ENCODE results near the gene WDFY3.

The WDFY3 gene

DNA sequence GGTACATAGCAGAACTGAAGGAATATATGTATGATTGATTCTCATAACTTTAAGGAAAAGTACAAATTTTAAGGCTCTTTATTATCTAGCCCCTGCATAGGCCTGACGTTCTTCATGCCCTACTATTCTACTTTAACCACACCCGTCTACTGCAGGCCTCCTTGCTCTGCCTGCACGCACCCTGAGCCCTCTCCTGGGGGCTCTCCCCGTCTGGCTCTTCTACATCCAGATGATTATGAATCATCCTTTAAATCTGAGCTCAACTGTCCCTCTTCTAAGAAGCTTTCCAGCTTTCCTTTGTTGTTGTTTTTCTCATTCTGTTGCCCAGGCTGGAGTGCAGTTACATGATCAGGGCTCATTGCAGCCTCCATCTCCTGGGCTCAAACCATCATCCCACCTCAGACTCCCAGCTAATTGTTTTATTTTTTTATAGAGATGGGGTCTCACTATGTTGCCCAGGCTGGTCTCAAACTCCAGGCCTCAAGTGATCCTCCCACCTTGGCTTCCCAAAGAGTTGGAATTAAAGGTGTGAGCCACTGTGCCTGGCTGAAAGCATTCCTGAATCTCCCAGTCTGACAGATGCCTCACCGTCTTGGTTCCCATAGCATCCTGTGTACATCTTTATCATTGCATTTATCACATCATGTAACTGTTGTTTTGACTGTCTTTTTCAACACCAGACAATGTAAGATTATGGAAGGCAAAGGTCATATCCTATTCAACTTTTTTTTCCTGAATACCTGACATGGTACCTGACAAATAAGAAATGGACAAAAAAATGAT is 89.2 kb downstream of the WDFY3 start:
- Mint-ChIP-seq H3K4me3 (no peak overlapping the region), H3K27ac (no peak overlapping the region), H3K36me3 (no peaks in the 10 kb centered on the region), H3K9me3 (no peaks in the 10 kb centered on the region), H3K27me3 (no peaks in the 10 kb centered on the region), H3K4me1 (no peaks in the 10 kb centered on the region)
- CTCF ChIA-PET: no interaction called here
- DNase-seq: no peak

DNA sequence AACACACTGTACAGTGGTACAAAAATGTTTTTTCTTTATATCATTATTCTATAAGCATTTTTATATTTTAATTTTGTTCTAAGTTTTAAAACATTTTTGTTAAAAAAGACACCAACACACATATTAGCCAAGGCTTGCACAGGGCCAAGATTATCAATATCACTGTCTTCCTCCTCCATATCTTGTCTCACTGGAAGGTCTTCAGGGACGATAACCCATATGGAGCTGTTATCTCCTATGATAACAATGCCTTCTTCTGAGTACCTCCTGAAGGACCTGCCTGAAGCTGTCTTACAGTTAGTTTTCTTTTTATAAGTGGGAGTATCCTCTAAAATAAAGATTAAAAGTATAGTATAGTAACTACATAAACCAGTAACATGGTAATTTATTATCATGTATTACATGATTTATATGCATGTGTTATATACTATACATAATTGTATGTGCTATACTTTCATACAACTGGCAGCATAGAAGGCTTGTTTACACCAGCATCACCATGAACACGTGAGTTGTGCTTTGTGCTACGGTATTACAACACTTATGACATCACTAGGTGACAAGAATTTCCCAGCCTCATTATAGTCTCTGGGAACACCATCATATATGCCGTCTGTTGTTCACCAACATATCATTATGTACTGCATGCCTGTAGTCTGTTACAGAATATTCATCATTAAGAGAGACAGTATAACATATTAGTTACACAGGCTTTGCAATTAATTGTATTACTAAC is 90.7 kb downstream of the WDFY3 start:
- Mint-ChIP-seq H3K27ac (no peak overlapping the region), H3K4me1 (no peaks in the 10 kb centered on the region), H3K4me3 (no peak overlapping the region), H3K36me3 (no peaks in the 10 kb centered on the region), H3K9me3 (no peaks in the 10 kb centered on the region), H3K27me3 (no peaks in the 10 kb centered on the region)
- no peak for DNase-seq
- CTCF ChIA-PET: no interaction called here

DNA sequence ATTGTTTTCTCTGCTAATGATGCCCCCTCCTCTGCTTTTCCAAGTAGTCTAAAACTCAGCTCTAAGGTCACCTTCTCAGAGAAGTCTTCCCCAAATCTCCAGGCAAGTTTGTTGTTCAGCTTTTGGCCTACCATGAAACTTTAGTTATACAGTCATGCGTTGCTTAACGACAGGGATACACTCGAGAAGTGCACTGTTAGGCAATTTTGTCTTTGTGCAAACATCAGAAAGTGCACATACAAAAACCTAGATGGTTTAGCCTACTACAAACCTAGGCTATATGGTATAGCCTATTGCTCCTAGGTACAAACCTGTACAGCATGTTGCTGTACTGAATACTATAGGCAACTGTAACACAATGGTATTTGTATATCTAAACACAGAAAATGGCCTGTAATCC is 91.9 kb downstream of the WDFY3 start:
- Mint-ChIP-seq H3K36me3 (no peaks in the 10 kb centered on the region), H3K9me3 (no peaks in the 10 kb centered on the region), H3K27ac (no peak overlapping the region), H3K27me3 (no peaks in the 10 kb centered on the region), H3K4me1 (no peaks in the 10 kb centered on the region), H3K4me3 (no peak overlapping the region)
- CTCF ChIA-PET: no interaction called here
- no peak for DNase-seq

DNA sequence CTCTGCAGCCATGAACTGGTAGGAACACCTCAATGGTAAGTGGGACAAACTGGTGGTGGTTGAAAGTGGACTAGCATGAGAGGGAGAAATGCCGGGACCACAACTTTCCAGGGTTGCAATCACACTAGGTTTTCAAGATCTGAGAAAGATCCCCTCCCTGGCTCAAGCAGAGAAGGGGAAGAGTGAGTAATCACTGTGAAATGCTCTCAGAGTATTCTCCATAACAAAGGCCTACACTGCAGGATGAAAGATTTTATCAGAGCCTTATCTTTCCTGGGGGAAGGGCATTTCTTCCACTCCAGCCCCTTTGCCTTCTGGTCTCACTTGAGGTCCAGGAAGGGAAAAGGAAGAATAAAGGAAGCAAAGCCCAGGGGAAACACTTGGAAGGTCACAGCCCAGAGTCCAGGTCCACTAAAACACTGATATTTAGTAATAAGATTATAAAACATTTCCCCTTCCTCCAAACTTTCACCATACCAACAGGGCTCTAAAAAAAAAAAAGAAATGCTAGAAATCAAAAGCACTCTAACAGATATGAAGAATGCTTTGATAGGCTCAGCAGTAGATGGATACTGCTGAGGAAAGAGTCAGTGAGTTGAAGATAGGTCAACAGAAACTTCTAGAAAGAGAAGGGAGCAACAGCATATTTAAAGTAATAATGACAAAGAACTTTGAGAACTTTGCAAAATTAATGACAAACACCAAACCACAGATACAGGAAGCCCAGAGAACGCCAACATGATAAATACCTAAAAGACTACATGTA is 95.9 kb downstream of the WDFY3 start:
- CTCF ChIA-PET: no interaction called here
- Mint-ChIP-seq H3K36me3 (no peaks in the 10 kb centered on the region), H3K4me3 (no peak overlapping the region), H3K27me3 (no peaks in the 10 kb centered on the region), H3K4me1 (no peaks in the 10 kb centered on the region), H3K9me3 (no peaks in the 10 kb centered on the region), H3K27ac (no peak overlapping the region)
- DNase-seq: no peak

DNA sequence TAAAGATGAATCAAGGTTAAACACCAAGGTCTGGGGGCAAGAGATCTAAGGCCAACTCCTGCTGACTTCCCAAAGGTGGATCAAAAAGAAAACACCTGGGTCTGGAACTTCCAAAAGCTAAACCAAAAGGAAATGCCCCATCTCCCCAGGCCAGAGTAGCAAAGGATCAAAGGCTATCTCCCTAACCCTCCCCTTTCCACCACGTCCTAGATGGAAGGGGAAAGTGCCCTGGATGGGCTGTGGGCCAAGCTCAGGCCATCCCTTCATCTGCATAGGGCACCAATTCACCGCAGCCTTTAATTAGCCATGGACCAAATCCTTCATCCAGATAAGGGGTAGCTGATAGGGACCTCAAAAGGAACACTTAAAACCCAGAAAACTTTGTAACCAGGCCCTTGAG is 100.2 kb downstream of the WDFY3 start:
- Mint-ChIP-seq H3K36me3 (no peaks in the 10 kb centered on the region), H3K4me3 (no peak overlapping the region), H3K27me3 (no peaks in the 10 kb centered on the region), H3K4me1 (no peaks in the 10 kb centered on the region), H3K27ac (no peak overlapping the region), H3K9me3 (no peaks in the 10 kb centered on the region)
- CTCF ChIA-PET: no interaction called here
- DNase-seq: no peak

DNA sequence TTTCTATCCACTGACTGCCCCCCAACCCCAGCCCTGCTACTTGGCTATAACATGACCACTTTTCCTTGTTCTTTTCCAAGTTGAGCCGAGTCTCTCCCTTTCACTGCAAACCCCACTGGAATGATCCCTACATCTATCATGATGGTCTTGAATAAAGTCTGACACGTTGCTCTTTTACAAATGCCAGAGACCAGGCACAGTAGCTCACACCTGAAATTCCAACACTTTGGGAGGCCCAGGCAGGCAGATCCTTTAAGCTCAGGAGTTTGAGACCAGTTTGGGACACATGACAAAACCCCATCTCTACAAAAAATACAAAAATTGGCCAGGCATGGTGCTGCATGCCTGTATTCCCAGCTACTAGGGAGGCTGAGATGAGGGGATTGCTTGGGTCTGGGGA is 100.9 kb downstream of the WDFY3 start:
- no peaks in the 10 kb centered on the region for H3K27me3 Mint-ChIP-seq
- H3K36me3 Mint-ChIP-seq: no peaks in the 10 kb centered on the region
- H3K9me3 Mint-ChIP-seq: no peaks in the 10 kb centered on the region
- CTCF ChIA-PET: no interaction called here
- no peak overlapping the region for H3K27ac Mint-ChIP-seq
- no peak overlapping the region for H3K4me3 Mint-ChIP-seq
- H3K4me1 Mint-ChIP-seq: no peaks in the 10 kb centered on the region
- no peak for DNase-seq

DNA sequence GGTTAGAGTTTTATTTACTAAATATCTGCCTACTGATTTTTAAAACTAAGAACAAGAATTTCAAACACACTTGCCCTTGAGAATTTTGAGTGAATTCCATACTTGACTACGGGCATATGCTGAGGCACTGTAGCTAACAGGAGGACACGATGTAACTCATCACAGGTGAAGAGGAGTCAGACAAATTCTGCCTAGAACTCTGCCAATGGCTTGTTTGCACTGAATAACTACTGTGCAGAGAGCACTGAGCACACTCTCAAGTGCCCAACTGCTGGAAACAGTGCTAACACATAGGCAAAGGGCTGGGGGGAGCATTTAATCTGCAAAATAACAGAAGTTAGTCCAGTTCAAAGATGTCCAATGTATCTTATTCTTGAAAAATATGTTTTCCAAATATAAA is 104.4 kb downstream of the WDFY3 start:
- no peak for DNase-seq
- Mint-ChIP-seq H3K9me3 (no peaks in the 10 kb centered on the region), H3K4me3 (no peak overlapping the region), H3K27ac (no peak overlapping the region), H3K27me3 (peaks cover 4% of the 10 kb centered on the region), H3K36me3 (no peaks in the 10 kb centered on the region), H3K4me1 (no peaks in the 10 kb centered on the region)
- CTCF ChIA-PET: no interaction called here

DNA sequence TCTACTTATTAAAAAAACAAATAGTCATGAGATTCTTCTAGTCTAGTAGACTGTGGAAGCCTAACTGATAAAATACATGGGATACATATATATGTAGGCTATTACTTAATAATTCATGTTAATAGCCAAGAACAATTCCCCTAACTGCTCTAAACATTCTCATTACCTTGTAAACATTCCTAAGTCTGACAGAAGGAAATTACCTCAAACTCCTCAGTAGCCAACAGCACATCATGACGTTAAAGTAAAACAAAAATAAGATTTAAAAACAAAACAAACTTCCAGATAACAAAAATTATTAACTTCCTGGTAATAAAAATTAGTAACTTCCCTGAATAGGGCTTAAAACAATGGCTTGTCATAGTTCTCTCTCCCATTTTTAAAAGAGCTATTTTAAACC is 109.2 kb downstream of the WDFY3 start:
- Mint-ChIP-seq H3K4me3 (no peak overlapping the region), H3K36me3 (no peaks in the 10 kb centered on the region)
- CTCF ChIA-PET: no interaction called here

DNA sequence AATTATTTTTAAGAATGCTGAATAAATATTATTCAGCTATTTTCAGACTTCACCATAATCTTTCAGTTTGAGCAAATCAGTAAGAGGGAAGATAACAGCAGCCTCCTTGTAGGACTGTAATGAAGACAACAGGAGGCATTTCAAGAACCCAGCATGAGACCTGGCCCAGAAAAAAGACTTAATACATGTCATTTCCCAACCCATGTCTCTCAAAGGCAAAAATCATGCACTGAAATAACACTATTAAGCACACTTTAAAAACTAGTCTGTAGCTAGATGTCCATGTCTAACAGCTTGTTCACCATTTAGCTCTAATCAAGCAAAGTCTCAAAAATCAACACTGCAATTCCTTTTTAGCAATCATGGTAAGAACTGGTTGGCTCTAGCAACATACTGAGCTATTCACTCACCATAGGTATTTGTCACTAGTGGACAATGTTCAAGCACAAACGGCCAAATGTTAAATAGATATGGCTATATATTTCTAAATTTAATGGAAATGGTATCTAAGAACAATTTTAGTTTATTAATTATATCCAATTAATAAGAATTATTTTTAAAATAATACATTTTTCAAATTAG is 109.9 kb downstream of the WDFY3 start:
- H3K27ac Mint-ChIP-seq: no peak overlapping the region
- H3K9me3 Mint-ChIP-seq: no peaks in the 10 kb centered on the region
- H3K4me3 Mint-ChIP-seq: no peak overlapping the region
- no peak for DNase-seq
- no peaks in the 10 kb centered on the region for H3K36me3 Mint-ChIP-seq
- peaks cover 4% of the 10 kb centered on the region for H3K27me3 Mint-ChIP-seq
- CTCF ChIA-PET: no interaction called here
- H3K4me1 Mint-ChIP-seq: no peaks in the 10 kb centered on the region

More for the DNA sequence above, 109.2 kb downstream of the WDFY3 start:
- no peak for DNase-seq
- no peak overlapping the region for H3K27ac Mint-ChIP-seq
- no peaks in the 10 kb centered on the region for H3K9me3 Mint-ChIP-seq
- H3K27me3 Mint-ChIP-seq: peaks cover 4% of the 10 kb centered on the region
- no peaks in the 10 kb centered on the region for H3K4me1 Mint-ChIP-seq

DNA sequence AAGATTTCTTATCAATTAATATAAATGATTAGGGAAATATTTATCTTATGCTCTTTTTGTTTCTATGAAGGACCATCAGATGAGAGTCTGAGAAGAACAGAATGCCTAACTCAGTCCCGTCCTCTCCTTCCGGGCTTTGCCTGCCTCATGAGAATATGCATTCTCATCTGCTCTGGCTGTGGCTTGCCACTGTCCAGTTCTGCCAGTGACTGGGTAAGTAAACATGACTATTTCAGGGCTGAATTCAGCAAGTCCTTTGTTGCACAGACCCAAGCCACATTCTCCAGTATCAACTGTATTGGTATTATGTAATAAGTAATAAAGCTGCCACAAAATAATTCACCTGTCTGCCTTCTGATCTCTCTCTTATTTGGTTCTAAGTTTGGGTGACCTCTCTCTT is 110.7 kb downstream of the WDFY3 start:
- no peak for DNase-seq
- no peaks in the 10 kb centered on the region for H3K9me3 Mint-ChIP-seq
- H3K27me3 Mint-ChIP-seq: peaks cover 4% of the 10 kb centered on the region
- H3K27ac Mint-ChIP-seq: no peak overlapping the region
- no peaks in the 10 kb centered on the region for H3K36me3 Mint-ChIP-seq
- CTCF ChIA-PET: no interaction called here
- no peaks in the 10 kb centered on the region for H3K4me1 Mint-ChIP-seq
- H3K4me3 Mint-ChIP-seq: no peak overlapping the region

DNA sequence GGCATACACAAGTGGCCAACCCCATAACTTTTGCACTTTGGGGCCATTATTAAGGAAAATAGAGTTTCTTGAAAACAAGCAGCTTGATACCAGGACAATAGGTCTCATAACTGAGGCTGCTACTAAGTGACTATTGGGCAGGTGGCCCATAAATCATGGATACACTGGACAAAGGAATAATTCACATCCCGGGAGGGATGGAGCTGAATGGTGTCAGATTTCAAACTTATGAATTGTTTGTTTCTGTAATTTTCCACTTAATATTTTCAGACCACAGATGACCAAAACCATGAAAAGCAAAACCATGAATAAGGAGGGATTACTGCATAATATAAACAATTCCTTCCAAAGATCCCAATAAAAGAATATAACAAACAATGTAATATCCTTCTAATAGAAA is 114.4 kb downstream of the WDFY3 start:
- no peak for DNase-seq
- no peaks in the 10 kb centered on the region for H3K4me1 Mint-ChIP-seq
- H3K9me3 Mint-ChIP-seq: no peaks in the 10 kb centered on the region
- no peaks in the 10 kb centered on the region for H3K27me3 Mint-ChIP-seq
- CTCF ChIA-PET: no interaction called here
- no peak overlapping the region for H3K4me3 Mint-ChIP-seq
- no peak overlapping the region for H3K27ac Mint-ChIP-seq
- no peaks in the 10 kb centered on the region for H3K36me3 Mint-ChIP-seq

DNA sequence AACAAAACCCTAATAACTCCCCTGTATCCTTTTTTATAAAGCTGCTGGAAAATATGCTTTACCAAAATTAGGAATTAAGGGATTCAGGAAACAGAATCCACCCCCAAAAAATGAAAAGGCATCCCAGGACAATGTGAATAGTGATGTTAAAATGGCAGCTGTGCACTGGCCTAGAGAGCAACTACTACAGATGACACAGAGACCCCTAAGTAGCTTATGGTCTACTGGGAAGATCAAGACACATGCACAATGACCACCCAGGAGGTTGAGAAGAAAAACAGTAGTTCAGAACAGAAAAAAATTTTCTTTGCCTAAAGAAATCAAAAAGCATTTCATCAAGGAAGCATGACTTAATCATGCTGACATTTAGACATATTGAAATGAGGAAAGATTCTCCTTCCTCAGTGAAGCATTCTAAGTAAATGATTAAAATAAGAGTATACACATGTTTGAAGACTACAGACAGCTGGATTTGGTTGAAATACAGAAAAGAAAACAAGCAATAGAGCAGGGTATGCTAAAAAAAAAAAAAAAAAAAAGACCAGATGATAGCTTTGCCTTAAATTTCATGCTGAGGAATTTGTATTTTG is 117.3 kb downstream of the WDFY3 start:
- Mint-ChIP-seq H3K4me1 (no peaks in the 10 kb centered on the region), H3K36me3 (no peaks in the 10 kb centered on the region), H3K27me3 (no peaks in the 10 kb centered on the region), H3K4me3 (no peak overlapping the region), H3K27ac (no peak overlapping the region), H3K9me3 (no peaks in the 10 kb centered on the region)
- CTCF ChIA-PET: no interaction called here
- no peak for DNase-seq

DNA sequence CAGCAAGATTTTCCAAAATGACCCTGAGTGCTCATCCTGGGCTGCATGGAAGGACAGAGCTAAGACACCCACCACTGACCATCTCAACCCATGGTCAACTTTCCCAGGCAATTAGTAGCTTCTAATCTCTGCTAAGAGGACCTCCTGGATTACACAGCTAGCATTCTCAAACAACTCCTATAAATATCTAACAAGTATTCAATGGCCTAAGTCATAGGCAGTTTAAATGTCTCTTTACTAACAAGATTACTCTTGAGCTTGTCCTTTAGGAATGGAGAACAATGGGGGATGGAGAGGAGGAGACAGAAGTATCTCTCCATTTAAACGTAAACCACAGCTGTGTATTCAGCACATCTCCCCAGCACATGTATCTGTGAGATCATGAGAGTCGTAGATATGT is 118.1 kb downstream of the WDFY3 start:
- CTCF ChIA-PET: no interaction called here
- no peak for DNase-seq
- H3K4me1 Mint-ChIP-seq: no peaks in the 10 kb centered on the region
- H3K36me3 Mint-ChIP-seq: no peaks in the 10 kb centered on the region
- no peaks in the 10 kb centered on the region for H3K27me3 Mint-ChIP-seq
- H3K9me3 Mint-ChIP-seq: no peaks in the 10 kb centered on the region
- no peak overlapping the region for H3K27ac Mint-ChIP-seq
- no peak overlapping the region for H3K4me3 Mint-ChIP-seq

DNA sequence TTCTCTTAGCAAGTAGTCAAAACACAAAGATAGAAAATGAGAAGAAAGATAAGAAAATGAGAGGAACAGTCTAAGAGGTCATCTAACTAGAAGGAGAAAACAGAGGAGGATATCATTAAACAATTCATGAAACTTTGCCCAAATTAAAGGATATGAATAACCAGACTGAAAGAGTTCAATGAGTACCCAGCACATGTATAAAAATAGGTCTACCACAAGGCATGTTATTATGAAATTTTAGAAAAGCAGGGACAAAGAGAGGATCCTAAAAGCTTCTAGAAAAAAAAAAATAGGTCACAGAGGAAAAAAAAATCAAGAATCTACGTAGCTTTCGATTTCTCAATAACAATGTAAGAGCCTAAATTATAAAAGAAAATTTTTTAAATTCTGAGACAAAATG is 118.5 kb downstream of the WDFY3 start:
- H3K27me3 Mint-ChIP-seq: no peaks in the 10 kb centered on the region
- H3K27ac Mint-ChIP-seq: no peak overlapping the region
- CTCF ChIA-PET: no interaction called here
- no peaks in the 10 kb centered on the region for H3K9me3 Mint-ChIP-seq
- H3K36me3 Mint-ChIP-seq: no peaks in the 10 kb centered on the region
- no peaks in the 10 kb centered on the region for H3K4me1 Mint-ChIP-seq
- no peak overlapping the region for H3K4me3 Mint-ChIP-seq
- no peak for DNase-seq

All from activated naive CD4-positive, alpha-beta T cell treated with anti-CD3 and anti-CD28 coated beads, Interleukin-2, amount 10 ng/mL, durations not matched to agents 7 days and 5 days (primary cell).